Right lobe of liver (tissue), 4 donors: ENCODE measurements around the gene UFM1.

Experiments used
- CTCF ChIP-seq, 4 donors: fragments of 200-600 bp in 3 of 4; fragments of 450-650 bp in 1 of 4; IDR thresholded peaks; one replicate each; pipeline versions ENCODE4 v1.5.1 to v1.8.0; 2016 to 2022; ENCODE audit warnings: antibody characterized with exemption in 4 of 4, mild to moderate bottlenecking in 2 of 4
- POLR2A ChIP-seq: fragments of 450-650 bp; IDR thresholded peaks from one replicate; pipeline ENCODE4 v1.6.1; 2017; ENCODE audit warnings: antibody characterized with exemption, mild to moderate bottlenecking
- donor health status: DM: no; HTN: no; CAD: no.
- donor health status: DM: no; HTN: no; CAD: no.
- donor health status: DM: no; HTN: yes; CAD: no.

GRCh38 chr13:38303816-38304320 lies 45.8 kb upstream of the UFM1 start:
- TF ChIP-seq CTCF (IDR thresholded peaks at IDR 0.05) (no peak), POLR2A (no peak)
